Neural progenitor cell (in vitro differentiated cells): ENCODE data around the gene IGFLR1. TPM values are rescaled to one million over a fixed set of nuclear protein-coding genes. Genes with fewer than 3 reads are reported as not detected.
A peak's percentile ranks its signal among the peaks of the same experiment; 100 is the strongest.

Source experiments
- DNase-seq: peaks from one replicate; pipeline ENCODE4 v3.0.0-alpha.2; 2016; ENCODE audit warnings: low spot score
- H2AFZ ChIP-seq: fragments of 200-600 bp; sonication (generic); replicated peaks from 2 replicates; pipeline ENCODE4 v1.6.1; 2016; ENCODE audit warnings: antibody characterized with exemption
- H3F3A ChIP-seq: fragments of 200-600 bp; sonication (generic); 2 replicates; pipeline ENCODE4 v1.6.1; 2016; ENCODE audit warnings: antibody characterized with exemption, low read depth
- H3K27ac ChIP-seq: fragments of 200-600 bp; sonication (generic); 2 replicates; pipeline ENCODE4 v1.5.1; 2016; ENCODE audit warnings: mild to moderate bottlenecking
- H3K27me3 ChIP-seq: fragments of 200-600 bp; sonication (generic); 2 replicates; pipeline ENCODE4 v1.6.1; 2016; ENCODE audit warnings: mild to moderate bottlenecking, moderate library complexity
- H3K36me3 ChIP-seq: fragments of 200-600 bp; sonication (generic); 2 replicates; pipeline ENCODE4 v1.5.1; 2016
- H3K4me1 ChIP-seq: fragments of 200-600 bp; sonication (generic); 2 replicates; pipeline ENCODE4 v1.6.1; 2016; ENCODE audit warnings: mixed run types
- H3K4me2 ChIP-seq: fragments of 200-600 bp; sonication (generic); 2 replicates; pipeline ENCODE4 v1.6.1; 2016
- H3K4me3 ChIP-seq: fragments of 200-600 bp; sonication (generic); 2 replicates; pipeline ENCODE4 v1.5.1; 2016
- H3K79me2 ChIP-seq: fragments of 200-600 bp; sonication (generic); 2 replicates; pipeline ENCODE4 v1.6.1; 2016; ENCODE audit warnings: low read depth
- H3K9ac ChIP-seq: fragments of 200-600 bp; sonication (generic); 2 replicates; pipeline ENCODE4 v1.6.1; 2016
- H3K9me3 ChIP-seq: fragments of 200-600 bp; sonication (generic); 2 replicates; pipeline ENCODE4 v1.5.1; 2016; ENCODE audit warnings: low read depth
- H4K20me1 ChIP-seq: fragments of 200-600 bp; sonication (generic); 2 replicates; pipeline ENCODE4 v1.6.1; 2016; ENCODE audit warnings: low read depth
- H3K27ac Mint-ChIP-seq: 3 replicates; pipeline ENCODE4 v1.8.0; 2021; ENCODE audit warnings: mixed read lengths
- H3K27me3 Mint-ChIP-seq: 2 replicates; pipeline ENCODE4 v1.8.0; 2022; ENCODE audit warnings: low read depth, mild to moderate bottlenecking, inconsistent platforms, moderate library complexity, mixed read lengths; ENCODE audit not compliant: insufficient read depth
- H3K36me3 Mint-ChIP-seq: 3 replicates; pipeline ENCODE4 v1.8.0; 2021; ENCODE audit warnings: mixed read lengths
- H3K4me1 Mint-ChIP-seq: 3 replicates; pipeline ENCODE4 v1.8.0; 2021; ENCODE audit warnings: mixed read lengths
- H3K4me3 Mint-ChIP-seq: 3 replicates; pipeline ENCODE4 v1.8.0; 2021; ENCODE audit warnings: mild to moderate bottlenecking, moderate library complexity, mixed read lengths
- H3K9me3 Mint-ChIP-seq: 3 replicates; pipeline ENCODE4 v1.8.0; 2020; ENCODE audit warnings: mixed read lengths
- CTCF ChIP-seq: fragments of 200-600 bp; sonication (generic); IDR thresholded peaks from 2 replicates; pipeline ENCODE4 v1.5.1; 2017; ENCODE audit warnings: antibody characterized with exemption, mild to moderate bottlenecking
- EZH2 ChIP-seq: fragments of 200-600 bp; sonication (generic); IDR thresholded peaks from 2 replicates; pipeline ENCODE4 v1.6.1; 2017; ENCODE audit warnings: antibody characterized with exemption, mild to moderate bottlenecking, moderate library complexity
- EZH2phosphoT487 ChIP-seq: fragments of 200-600 bp; sonication (generic); IDR thresholded peaks from 2 replicates; pipeline ENCODE4 v1.6.1; 2017; ENCODE audit warnings: antibody characterized with exemption
- total RNA-seq: library from RNA; depleted of rRNA; stranded (reverse); fragments of >200 nt; gene quantifications from 2 replicates; pipeline ENCODE4 v1.2.3, GENCODE V29; 2015; ENCODE audit warnings: low replicate concordance

The IGFLR1 gene
- total RNA-seq, 1 donor from 2014 or later, result 5.0 TPM

GRCh38 chr19:35736913-35737886 is 5.1 kb downstream of the IGFLR1 start:
- H3K27me3 ChIP-seq, result no peaks in the 10 kb centered on the region

DNA sequence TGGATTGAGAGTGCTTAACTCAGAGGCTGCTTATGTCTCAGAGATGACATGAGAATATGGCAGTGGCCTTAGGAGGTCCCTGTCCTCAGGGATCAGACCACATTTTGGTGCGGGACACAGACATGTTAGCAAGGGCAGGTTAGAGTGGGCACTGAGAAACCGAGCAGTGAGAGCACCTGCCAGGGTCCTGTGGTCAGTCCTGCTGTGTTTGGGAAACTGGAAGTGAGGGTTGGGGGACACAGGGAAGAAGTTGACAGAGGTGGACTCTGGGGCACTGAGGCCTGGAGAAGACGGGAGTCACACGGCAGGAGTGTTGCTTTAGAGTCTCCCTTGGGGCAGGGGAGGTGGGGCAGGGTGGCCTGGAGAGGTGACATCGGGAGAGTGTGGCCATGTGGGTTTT is 7.4 kb downstream of the IGFLR1 start:
- H4K20me1 ChIP-seq, result peaks cover 14% of the 10 kb centered on the region
- no peak for DNase-seq
- H3K36me3 Mint-ChIP-seq, result peaks cover 30% of the 10 kb centered on the region
- no peak overlapping the region for H2AFZ ChIP-seq
- H3K4me2 ChIP-seq, result no peak overlapping the region
- no peaks in the 10 kb centered on the region for H3K36me3 ChIP-seq
- peak overlapping the region; percentile 74 for H3K27ac Mint-ChIP-seq
- H3K4me1 Mint-ChIP-seq, result no peaks in the 10 kb centered on the region
- peaks cover 12% of the 10 kb centered on the region for H3F3A ChIP-seq
- H3K9ac ChIP-seq, result no peak overlapping the region
- H3K4me3 ChIP-seq, result no peak overlapping the region
- no peak overlapping the region for H3K27ac ChIP-seq
- no peaks in the 10 kb centered on the region for H3K27me3 ChIP-seq
- peaks cover 5% of the 10 kb centered on the region for H3K27me3 Mint-ChIP-seq
- H3K4me3 Mint-ChIP-seq, result peak overlapping the region; percentile 53
- peaks cover 3% of the 10 kb centered on the region for H3K4me1 ChIP-seq
- H3K9me3 Mint-ChIP-seq, result no peaks in the 10 kb centered on the region
- H3K9me3 ChIP-seq, result no peaks in the 10 kb centered on the region
- TF ChIP-seq EZH2phosphoT487, result no peak
- no peak for TF ChIP-seq CTCF
- TF ChIP-seq EZH2, result no peak
- H3K79me2 ChIP-seq, result no peaks in the 10 kb centered on the region

More at GRCh38 chr19:35736913-35737886, 5.1 kb downstream of the IGFLR1 start:
- H3K27ac ChIP-seq, result no peak overlapping the region
- Mint-ChIP-seq H3K4me1 (peaks cover 9% of the 10 kb centered on the region), H3K4me3 (no peak overlapping the region), H3K9me3 (no peaks in the 10 kb centered on the region), H3K36me3 (peaks cover 17% of the 10 kb centered on the region), H3K27ac (no peak overlapping the region), H3K27me3 (peaks cover 5% of the 10 kb centered on the region)
- H3K4me2 ChIP-seq, result no peak overlapping the region
- peaks cover 17% of the 10 kb centered on the region for H4K20me1 ChIP-seq
- no peak overlapping the region for H3K4me3 ChIP-seq
- no peaks in the 10 kb centered on the region for H3K9me3 ChIP-seq
- H3K79me2 ChIP-seq, result no peaks in the 10 kb centered on the region
- DNase-seq, result no peak
- H3K36me3 ChIP-seq, result no peaks in the 10 kb centered on the region
- TF ChIP-seq CTCF, result no peak
- TF ChIP-seq EZH2, result no peak
- no peak for TF ChIP-seq EZH2phosphoT487
- peaks cover 9% of the 10 kb centered on the region for H3K4me1 ChIP-seq
- no peak overlapping the region for H3K9ac ChIP-seq
- H2AFZ ChIP-seq, result no peak overlapping the region
- peaks cover 33% of the 10 kb centered on the region for H3F3A ChIP-seq

GRCh38 chr19:35734273-35734672 is 8.0 kb downstream of the IGFLR1 start:
- H3K27ac ChIP-seq, result no peak overlapping the region
- H3K27me3 ChIP-seq, result no peaks in the 10 kb centered on the region
- H3K27ac Mint-ChIP-seq, result no peak overlapping the region
- H3K36me3 Mint-ChIP-seq, result peaks cover 35% of the 10 kb centered on the region
- no peak overlapping the region for H2AFZ ChIP-seq
- H3K36me3 ChIP-seq, result no peaks in the 10 kb centered on the region
- H3K4me1 Mint-ChIP-seq, result no peaks in the 10 kb centered on the region
- H4K20me1 ChIP-seq, result peaks cover 7% of the 10 kb centered on the region
- TF ChIP-seq EZH2phosphoT487, result no peak
- H3K9ac ChIP-seq, result no peak overlapping the region
- H3K4me3 ChIP-seq, result no peak overlapping the region
- peaks cover 5% of the 10 kb centered on the region for H3K27me3 Mint-ChIP-seq
- H3K4me3 Mint-ChIP-seq, result peak overlapping the region; percentile 13
- H3K4me2 ChIP-seq, result no peak overlapping the region
- no peaks in the 10 kb centered on the region for H3K9me3 Mint-ChIP-seq
- H3F3A ChIP-seq, result peaks cover 6% of the 10 kb centered on the region
- DNase-seq, result no peak
- H3K79me2 ChIP-seq, result no peaks in the 10 kb centered on the region
- H3K4me1 ChIP-seq, result no peaks in the 10 kb centered on the region
- H3K9me3 ChIP-seq, result no peaks in the 10 kb centered on the region
